ENCODE results near the gene SLC66A2. TPM values are rescaled to one million over a fixed set of nuclear protein-coding genes. Genes with fewer than 3 reads are reported as not detected.

The SLC66A2 gene
- total and polyA plus RNA-seq, 8 donors = 18.1 to 148 (median 24.4) TPM

- intact Hi-C loops (cut with DNase I; ENCODE audit: low total_unique reads) = loop anchor here (10.0 kb wide), 1 partner anchor 86 kb away; the partner anchor contains the start of gene RBFA
- H3K27ac ChIP-seq = peak overlapping the region in 3 of 5 donors; percentile 87 to 93 (median 91)
- H3K36me3 ChIP-seq = peaks cover 0 to 16% (median 9%) of the 10 kb centered on the region in 4 donors
- DNase-seq = peak in 1 of 2 donors; percentile 13
- H3K4me3 ChIP-seq = peak overlapping the region in 2 of 4 donors; percentile 82 to 89
- no peak for TF ChIP-seq POLR2A (IDR thresholded peaks at IDR 0.05)
- TF ChIP-seq EP300 (IDR thresholded peaks at IDR 0.05) = no peak
- TF ChIP-seq POLR2AphosphoS5 (IDR thresholded peaks at IDR 0.05) = no peak
- TF ChIP-seq, protein P1, sequence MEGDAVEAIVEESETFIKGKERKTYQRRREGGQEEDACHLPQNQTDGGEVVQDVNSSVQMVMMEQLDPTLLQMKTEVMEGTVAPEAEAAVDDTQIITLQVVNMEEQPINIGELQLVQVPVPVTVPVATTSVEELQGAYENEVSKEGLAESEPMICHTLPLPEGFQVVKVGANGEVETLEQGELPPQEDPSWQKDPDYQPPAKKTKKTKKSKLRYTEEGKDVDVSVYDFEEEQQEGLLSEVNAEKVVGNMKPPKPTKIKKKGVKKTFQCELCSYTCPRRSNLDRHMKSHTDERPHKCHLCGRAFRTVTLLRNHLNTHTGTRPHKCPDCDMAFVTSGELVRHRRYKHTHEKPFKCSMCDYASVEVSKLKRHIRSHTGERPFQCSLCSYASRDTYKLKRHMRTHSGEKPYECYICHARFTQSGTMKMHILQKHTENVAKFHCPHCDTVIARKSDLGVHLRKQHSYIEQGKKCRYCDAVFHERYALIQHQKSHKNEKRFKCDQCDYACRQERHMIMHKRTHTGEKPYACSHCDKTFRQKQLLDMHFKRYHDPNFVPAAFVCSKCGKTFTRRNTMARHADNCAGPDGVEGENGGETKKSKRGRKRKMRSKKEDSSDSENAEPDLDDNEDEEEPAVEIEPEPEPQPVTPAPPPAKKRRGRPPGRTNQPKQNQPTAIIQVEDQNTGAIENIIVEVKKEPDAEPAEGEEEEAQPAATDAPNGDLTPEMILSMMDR (IDR thresholded peaks at IDR 0.05) = no peak
- peaks cover 37 to 83% (median 67%) of the 10 kb centered on the region in 4 donors for H3K4me1 ChIP-seq
- H3K27me3 ChIP-seq = no peaks in the 10 kb centered on the region
- H3K9me3 ChIP-seq = no peaks in the 10 kb centered on the region
- 87 to 94% (median 90%) methylated on average over 23 of the region's 23 CpGs for WGBS, 5 donors
Observed at GRCh38 chr18:79948719-79949411, 2.6 kb downstream of the SLC66A2 start.

DNA sequence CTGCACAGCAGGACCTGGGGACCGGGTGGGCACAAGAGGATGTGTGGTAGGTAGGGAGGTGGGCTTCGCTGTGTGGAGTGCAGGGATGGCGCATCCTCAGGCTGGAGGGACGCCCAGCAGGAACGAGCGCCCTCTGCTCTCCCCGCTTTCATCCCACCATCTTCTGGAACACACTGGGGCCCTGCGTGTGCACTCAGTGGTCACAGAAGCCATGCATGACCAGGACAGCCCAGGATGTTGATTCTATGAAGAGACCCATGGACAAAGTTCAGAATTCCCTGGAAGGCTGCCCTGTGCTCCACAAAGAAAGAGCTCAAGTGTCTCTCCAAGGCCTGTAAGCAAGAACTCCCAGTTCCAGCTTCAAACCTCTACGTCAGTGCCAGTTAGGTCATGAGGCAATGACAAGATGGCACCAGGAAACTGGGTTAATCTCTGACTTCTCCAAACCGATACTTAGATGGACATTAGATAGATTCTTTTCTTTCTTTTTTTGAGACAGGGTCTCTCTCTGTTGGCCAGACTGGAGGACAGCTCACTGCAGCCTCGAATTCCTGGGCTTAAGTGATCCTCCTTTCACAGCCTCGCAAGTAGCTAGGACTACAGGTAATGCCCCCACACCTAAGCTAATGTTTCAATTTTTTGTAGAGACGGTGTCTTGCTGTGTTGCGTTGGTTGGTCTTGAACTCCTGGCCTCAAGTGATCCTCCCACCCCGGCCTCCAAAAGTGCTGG lies 3.4 kb downstream of the SLC66A2 start:
- H3K27ac ChIP-seq = no peak overlapping the region
- no peaks in the 10 kb centered on the region for H3K27me3 ChIP-seq
- no peaks in the 10 kb centered on the region for H3K9me3 ChIP-seq
- H3K36me3 ChIP-seq = peaks cover 0 to 24% (median 14%) of the 10 kb centered on the region in 4 donors
- TF ChIP-seq POLR2AphosphoS5 (IDR thresholded peaks at IDR 0.05) (no peak), POLR2A (IDR thresholded peaks at IDR 0.05) (no peak), EP300 (IDR thresholded peaks at IDR 0.05) (no peak)
- TF ChIP-seq, protein P1 (IDR thresholded peaks at IDR 0.05) = no peak
- intact Hi-C loops (cut with DNase I; ENCODE audit: low total_unique reads) = loop anchor here (10.0 kb wide), 1 partner anchor 87 kb away; the partner anchor contains the start of gene RBFA
- peaks cover 45 to 89% (median 74%) of the 10 kb centered on the region in 4 donors for H3K4me1 ChIP-seq
- 87 to 97% (median 89%) methylated on average over 14 to 15 of the region's 15 CpGs for WGBS, 5 donors
- DNase-seq = peak in 1 of 2 donors; percentile 14
- no peak overlapping the region for H3K4me3 ChIP-seq

DNA sequence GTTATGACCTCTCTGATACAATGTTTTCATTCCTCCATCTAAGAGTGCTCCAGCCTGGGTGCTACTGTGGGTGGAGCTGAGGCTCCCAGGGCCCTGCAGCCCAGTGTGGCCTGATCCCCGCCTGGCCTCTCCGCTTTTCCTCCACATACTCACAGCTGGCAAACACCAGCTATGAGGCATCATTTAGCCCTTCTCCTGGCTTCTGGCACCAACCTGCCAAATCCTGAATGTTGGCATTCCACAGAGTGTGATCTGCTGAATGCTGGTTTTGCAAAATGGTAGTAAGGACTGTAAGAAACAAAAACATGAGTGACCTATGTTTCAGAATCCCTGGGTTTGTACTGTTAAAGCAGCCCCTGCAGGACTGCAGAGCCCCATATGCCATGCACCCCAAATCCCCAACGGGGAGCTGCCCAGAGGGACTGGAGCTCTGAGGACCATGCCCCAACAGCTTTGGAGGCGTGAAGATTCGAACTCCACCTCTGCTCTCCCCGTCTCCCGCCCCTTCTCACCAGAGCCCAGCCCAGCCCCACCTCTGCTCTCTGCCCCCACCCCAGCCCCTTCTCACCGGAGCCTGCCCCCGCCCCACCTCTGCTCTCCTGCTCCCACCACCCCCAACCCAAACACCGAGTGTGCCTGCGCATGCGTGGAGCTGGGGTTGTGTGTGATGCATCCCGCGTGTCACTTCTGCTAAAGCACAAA lies 4.2 kb downstream of the SLC66A2 start:
- H3K27ac ChIP-seq = no peak overlapping the region
- TF ChIP-seq POLR2AphosphoS5 (IDR thresholded peaks at IDR 0.05) = no peak
- TF ChIP-seq, protein P1 (IDR thresholded peaks at IDR 0.05) = no peak
- TF ChIP-seq EP300 (IDR thresholded peaks at IDR 0.05) = no peak
- no peak for TF ChIP-seq POLR2A (IDR thresholded peaks at IDR 0.05)
- peaks cover 52 to 88% (median 76%) of the 10 kb centered on the region in 4 donors for H3K4me1 ChIP-seq
- intact Hi-C loops (cut with DNase I; ENCODE audit: low total_unique reads) = loop anchor here (10.0 kb wide), 1 partner anchor 88 kb away; the partner anchor contains the start of gene RBFA
- H3K36me3 ChIP-seq = peaks cover 0 to 33% (median 23%) of the 10 kb centered on the region in 4 donors
- 84 to 90% (median 87%) methylated on average over 14 of the region's 14 CpGs for WGBS, 5 donors
- H3K27me3 ChIP-seq = no peaks in the 10 kb centered on the region
- DNase-seq = peak in 1 of 2 donors; percentile 21
- H3K4me3 ChIP-seq = no peak overlapping the region
- H3K9me3 ChIP-seq = no peaks in the 10 kb centered on the region

Data from stomach (tissue), 9 donors.